HEK293T (cell line): ENCODE results near the gene SH3RF1.

Source experiments
- CTBP1 ChIP-seq: fragments of 450-650 bp; IDR thresholded peaks from 2 replicates; pipeline ENCODE4 v1.6.1; 2016; ENCODE audit warnings: borderline replicate concordance
- ELF4 ChIP-seq: fragments of 450-650 bp; IDR thresholded peaks from 2 replicates; pipeline ENCODE4 v1.6.1; 2017; ENCODE audit warnings: antibody characterized with exemption
- FOXA1 ChIP-seq: fragments of 450-650 bp; IDR thresholded peaks from 2 replicates; pipeline ENCODE4 v1.6.1; 2016; ENCODE audit warnings: mild to moderate bottlenecking
- FOXM1 ChIP-seq: fragments of 450-650 bp; IDR thresholded peaks from 2 replicates; pipeline ENCODE4 v1.6.1; 2017; ENCODE audit warnings: mild to moderate bottlenecking, borderline replicate concordance
- HDGF ChIP-seq: fragments of 450-650 bp; IDR thresholded peaks from 2 replicates; pipeline ENCODE4 v1.6.1; 2017; ENCODE audit warnings: antibody characterized with exemption, borderline replicate concordance
- L3MBTL2 ChIP-seq: fragments of 450-650 bp; conservative IDR thresholded peaks from 2 replicates; pipeline ENCODE4 v1.6.1; 2016; ENCODE audit warnings: mild to moderate bottlenecking
- LEF1 ChIP-seq: fragments of 450-650 bp; IDR thresholded peaks from 2 replicates; pipeline ENCODE4 v1.6.1; 2017; ENCODE audit warnings: mild to moderate bottlenecking, borderline replicate concordance
- NFRKB ChIP-seq: fragments of 450-650 bp; IDR thresholded peaks from 2 replicates; pipeline ENCODE4 v1.6.1; 2016; ENCODE audit warnings: mild to moderate bottlenecking, moderate library complexity
- PKNOX1 ChIP-seq: fragments of 450-650 bp; IDR thresholded peaks from 2 replicates; pipeline ENCODE4 v1.6.1; 2016
- SP1 ChIP-seq: fragments of 450-650 bp; IDR thresholded peaks from 2 replicates; pipeline ENCODE4 v1.6.1; 2017
- SUZ12 ChIP-seq: fragments of 450-650 bp; IDR thresholded peaks from 2 replicates; pipeline ENCODE4 v1.6.1; 2016; ENCODE audit warnings: mild to moderate bottlenecking
- TARDBP ChIP-seq: fragments of 450-650 bp; IDR thresholded peaks from 2 replicates; pipeline ENCODE4 v1.6.1; 2016
- ZNF384 ChIP-seq: fragments of 450-650 bp; IDR thresholded peaks from 2 replicates; pipeline ENCODE4 v1.6.1; 2016

- TF ChIP-seq L3MBTL2 (no peak), HDGF (no peak), CTBP1 (no peak), PKNOX1 (no peak), ELF4 (no peak), LEF1 (no peak), FOXA1 (no peak), NFRKB (no peak), SP1 (no peak), FOXM1 (no peak), ZNF384 (no peak), TARDBP (no peak), SUZ12 (no peak)
These were observed 37.1 kb downstream of the SH3RF1 start for GRCh38 chr4:169233691-169234090.
